Mucosa of stomach (tissue), 1 donor: ENCODE measurements around the gene NPIPA1.
"Not testable (repeated sequence)": the region's sequence is repeated elsewhere in the genome, so short reads cannot be mapped to it uniquely, and the experiment has no call there.

Source experiments
- H3K27me3 ChIP-seq: one replicate; pipeline ENCODE4 v1.7.0; 2013; ENCODE audit warnings: mild to moderate bottlenecking, low read length; ENCODE audit not compliant: control insufficient read depth, insufficient read depth
- H3K36me3 ChIP-seq: one replicate; pipeline ENCODE4 v1.7.0; 2013; ENCODE audit warnings: low read length; ENCODE audit not compliant: control insufficient read depth, insufficient read depth
- H3K4me1 ChIP-seq: one replicate; pipeline ENCODE4 v1.7.0; 2013; ENCODE audit warnings: mild to moderate bottlenecking, low read length; ENCODE audit not compliant: control insufficient read depth, insufficient read depth
- H3K4me3 ChIP-seq: one replicate; pipeline ENCODE4 v1.7.0; 2013; ENCODE audit warnings: low read length
- H3K9ac ChIP-seq: one replicate; pipeline ENCODE4 v1.7.0; 2013; ENCODE audit warnings: mild to moderate bottlenecking, low read length, moderate library complexity
- H3K9me3 ChIP-seq: one replicate; pipeline ENCODE4 v1.7.0; 2013; ENCODE audit warnings: mild to moderate bottlenecking, low read length, moderate library complexity; ENCODE audit not compliant: control insufficient read depth
- donor health status: Pancreatic carcinoma.

NPIPA1 gene

GRCh38 chr16:14937143-14937542 lies at the start of gene NPIPA1:
NPIPA1 (plus strand) TSS chr16:14937443; CDS start chr16:14937443, 0 bp downstream.
- not testable (repeated sequence) for H3K9me3 ChIP-seq, H3K9ac ChIP-seq, H3K27me3 ChIP-seq, H3K36me3 ChIP-seq, H3K4me1 ChIP-seq, H3K4me3 ChIP-seq

GRCh38 chr16:14892111-14892510 lies 45.1 kb upstream of the NPIPA1 start:
- not testable (repeated sequence) for H3K4me1 ChIP-seq, H3K4me3 ChIP-seq, H3K9me3 ChIP-seq, H3K9ac ChIP-seq, H3K36me3 ChIP-seq, H3K27me3 ChIP-seq

GRCh38 chr16:14895382-14895781 lies 41.9 kb upstream of the NPIPA1 start:
- not testable (repeated sequence) for H3K9ac ChIP-seq, H3K36me3 ChIP-seq, H3K4me3 ChIP-seq, H3K9me3 ChIP-seq, H3K27me3 ChIP-seq, H3K4me1 ChIP-seq

GRCh38 chr16:14896023-14896422 lies 41.2 kb upstream of the NPIPA1 start:
- H3K36me3 ChIP-seq, H3K9ac ChIP-seq, H3K9me3 ChIP-seq, H3K4me3 ChIP-seq, H3K27me3 ChIP-seq, H3K4me1 ChIP-seq: not testable (repeated sequence)

- H3K9ac ChIP-seq, H3K9me3 ChIP-seq, H3K4me1 ChIP-seq, H3K27me3 ChIP-seq, H3K36me3 ChIP-seq, H3K4me3 ChIP-seq: not testable (repeated sequence)
Measured at GRCh38 chr16:14897006-14897664, 40.1 kb upstream of the NPIPA1 start.

GRCh38 chr16:14898162-14898561 lies 39.1 kb upstream of the NPIPA1 start:
- not testable (repeated sequence) for H3K4me3 ChIP-seq, H3K4me1 ChIP-seq, H3K36me3 ChIP-seq, H3K9ac ChIP-seq, H3K9me3 ChIP-seq, H3K27me3 ChIP-seq

GRCh38 chr16:14903191-14903957 lies 33.9 kb upstream of the NPIPA1 start:
- not testable (repeated sequence) for H3K27me3 ChIP-seq, H3K4me1 ChIP-seq, H3K36me3 ChIP-seq, H3K9me3 ChIP-seq, H3K9ac ChIP-seq, H3K4me3 ChIP-seq

- not testable (repeated sequence) for H3K9ac ChIP-seq, H3K9me3 ChIP-seq, H3K4me3 ChIP-seq, H3K4me1 ChIP-seq, H3K27me3 ChIP-seq, H3K36me3 ChIP-seq
Measured at GRCh38 chr16:14909744-14910143, 27.5 kb upstream of the NPIPA1 start.

- H3K4me1 ChIP-seq, H3K9ac ChIP-seq, H3K9me3 ChIP-seq, H3K36me3 ChIP-seq, H3K27me3 ChIP-seq, H3K4me3 ChIP-seq: not testable (repeated sequence)
Measured at GRCh38 chr16:14910833-14911629, 26.2 kb upstream of the NPIPA1 start.

- not testable (repeated sequence) for H3K4me1 ChIP-seq, H3K4me3 ChIP-seq, H3K27me3 ChIP-seq, H3K9me3 ChIP-seq, H3K9ac ChIP-seq, H3K36me3 ChIP-seq
Measured at GRCh38 chr16:14911954-14912353, 25.3 kb upstream of the NPIPA1 start.

- not testable (repeated sequence) for H3K9ac ChIP-seq, H3K4me3 ChIP-seq, H3K27me3 ChIP-seq, H3K36me3 ChIP-seq, H3K4me1 ChIP-seq, H3K9me3 ChIP-seq
Measured at GRCh38 chr16:14912588-14912987, 24.7 kb upstream of the NPIPA1 start.

GRCh38 chr16:14918504-14918903 lies 18.7 kb upstream of the NPIPA1 start:
- not testable (repeated sequence) for H3K4me3 ChIP-seq, H3K4me1 ChIP-seq, H3K9me3 ChIP-seq, H3K9ac ChIP-seq, H3K36me3 ChIP-seq, H3K27me3 ChIP-seq
